C4-2B (cell line): ENCODE data around the gene ZFP91.

Experiments
- H3K27ac ChIP-seq: fragments of 450-650 bp; 2 replicates; pipeline ENCODE4 v1.5.1; 2017
- CTCF ChIP-seq: fragments of 450-650 bp; conservative IDR thresholded peaks from 2 replicates; pipeline ENCODE4 v1.5.1; 2017; ENCODE audit warnings: mild to moderate bottlenecking
- ZFX ChIP-seq: fragments of 450-650 bp; IDR thresholded peaks from 2 replicates; pipeline ENCODE4 v1.6.1; 2017

ZFP91 gene

GRCh38 chr11:58586998-58587397 lies 8.1 kb downstream of the ZFP91 start:
- H3K27ac ChIP-seq, result no peak overlapping the region
- TF ChIP-seq CTCF, result no peak
- no peak for TF ChIP-seq ZFX

- TF ChIP-seq ZFX, result no peak
- TF ChIP-seq CTCF, result no peak
- no peak overlapping the region for H3K27ac ChIP-seq
These were observed 12.8 kb downstream of the ZFP91 start for GRCh38 chr11:58591659-58592058.

- H3K27ac ChIP-seq, result no peak overlapping the region
- TF ChIP-seq CTCF (no peak), ZFX (no peak)
These were observed 14.1 kb downstream of the ZFP91 start for GRCh38 chr11:58592760-58593472.

GRCh38 chr11:58594826-58595225 lies 16.0 kb downstream of the ZFP91 start:
- H3K27ac ChIP-seq, result no peak overlapping the region
- TF ChIP-seq ZFX, result no peak
- TF ChIP-seq CTCF, result no peak

- TF ChIP-seq ZFX (no peak), CTCF (no peak)
- H3K27ac ChIP-seq, result no peak overlapping the region
These were observed 17.8 kb downstream of the ZFP91 start for GRCh38 chr11:58596621-58597020.

- no peak overlapping the region for H3K27ac ChIP-seq
- no peak for TF ChIP-seq CTCF
- no peak for TF ChIP-seq ZFX
These were observed 18.8 kb downstream of the ZFP91 start for GRCh38 chr11:58597486-58598144.

- TF ChIP-seq CTCF (no peak), ZFX (no peak)
- no peak overlapping the region for H3K27ac ChIP-seq
These were observed 21.6 kb downstream of the ZFP91 start for GRCh38 chr11:58600510-58600909.
